T-cell (primary cell): ENCODE data around the gene ETV6. TPM values are rescaled to one million over a fixed set of nuclear protein-coding genes. Genes with fewer than 3 reads are reported as not detected.
A peak's percentile ranks its signal among the peaks of the same experiment; 100 is the strongest.

ENCODE experiments used
- ATAC-seq, 4 experiments: fragments of 200-7000 bp in 3 of 4; fragments of 150-1000 bp in 1 of 4; cut with Tn5 transposase; replicated peaks in 1 of 4; 1 replicate in 3 of 4; 2 replicates in 1 of 4; pipeline ENCODE4 v1.10.0; 2021; ENCODE audit warnings: moderate library complexity in 3 of 4, mild to moderate bottlenecking in 2 of 4, moderate number of reproducible peaks in 1 of 4
- CTCF ChIA-PET, 2 donors: fragments of 300-600 bp; sonication (Branson Sonifier 250); formaldehyde crosslinking; loops; one replicate each; lab custom pipeline; 2022; ENCODE audit warnings: antibody characterized with exemption in 2 of 2; lab: Charles Lee
- POLR2A ChIA-PET, 2 donors: fragments of 300-600 bp; sonication (Branson Sonifier 250); formaldehyde crosslinking; loops; one replicate each; lab custom pipeline; 2022; ENCODE audit warnings: antibody characterized with exemption in 2 of 2; lab: Charles Lee
- DNase-seq, 35 experiments: peaks; one replicate each; pipeline versions ENCODE4 v3.0.0 to v3.0.0-alpha.2; 2013 to 2023
- H3K27ac ChIP-seq: one replicate; pipeline ENCODE4 v1.5.1; 2013; ENCODE audit warnings: low read length
- H3K27me3 ChIP-seq, 2 experiments: replicated peaks in 1 of 2; 1 replicate in 1 of 2; 2 replicates in 1 of 2; pipeline versions ENCODE4 v1.6.1 to v1.7.0; 2013; ENCODE audit warnings: low read length in 1 of 2, mixed read lengths in 1 of 2; ENCODE audit not compliant: control insufficient read depth in 2 of 2, insufficient read depth in 2 of 2; ENCODE audit errors: extremely low read depth in 1 of 2
- H3K36me3 ChIP-seq, 2 donors: 1 replicate in 1 of 2; 2 replicates in 1 of 2; pipeline versions ENCODE4 v1.6.1 to v1.7.0; 2013; ENCODE audit warnings: low read length in 1 of 2; ENCODE audit not compliant: control insufficient read depth in 2 of 2, insufficient read depth in 1 of 2; ENCODE audit errors: extremely low read depth in 1 of 2
- H3K4me1 ChIP-seq, 2 experiments: 1 replicate in 1 of 2; 2 replicates in 1 of 2; pipeline versions ENCODE4 v1.6.1 to v1.7.0; 2013; ENCODE audit warnings: low read length in 2 of 2, mixed read lengths in 1 of 2; ENCODE audit not compliant: insufficient read depth in 2 of 2, control insufficient read depth in 1 of 2; ENCODE audit errors: extremely low read depth in 1 of 2
- H3K4me3 ChIP-seq, 2 donors: 1 replicate in 1 of 2; 2 replicates in 1 of 2; pipeline versions ENCODE4 v1.5.1 to v1.7.0; 2013; ENCODE audit warnings: mild to moderate bottlenecking in 2 of 2, low read length in 1 of 2, moderate library complexity in 1 of 2; ENCODE audit not compliant: control insufficient read depth in 1 of 2; ENCODE audit errors: extremely low read depth in 1 of 2
- H3K9me3 ChIP-seq: 2 replicates; pipeline ENCODE4 v1.7.0; 2013
- H3K27ac Mint-ChIP-seq, 2 donors: one replicate each; pipeline ENCODE4 v1.8.0; 2020 to 2021; ENCODE audit warnings: mild to moderate bottlenecking in 2 of 2, mixed read lengths in 2 of 2
- H3K27me3 Mint-ChIP-seq, 2 donors: one replicate each; pipeline ENCODE4 v1.8.0; 2021 to 2022; ENCODE audit warnings: mixed read lengths in 2 of 2
- H3K36me3 Mint-ChIP-seq: one replicate; pipeline ENCODE4 v1.8.0; 2021; ENCODE audit warnings: mixed read lengths
- H3K4me1 Mint-ChIP-seq, 3 donors: one replicate each; pipeline ENCODE4 v1.8.0; 2020 to 2022; ENCODE audit warnings: mixed read lengths in 3 of 3, mild to moderate bottlenecking in 1 of 3
- H3K4me3 Mint-ChIP-seq, 3 donors: one replicate each; pipeline ENCODE4 v1.8.0; 2020 to 2022; ENCODE audit warnings: mild to moderate bottlenecking in 3 of 3, mixed read lengths in 3 of 3, moderate library complexity in 3 of 3
- H3K9me3 Mint-ChIP-seq, 3 donors: one replicate each; pipeline ENCODE4 v1.8.0; 2020 to 2022; ENCODE audit warnings: mixed read lengths in 3 of 3
- WGBS: methylation state at CpG from one replicate; pipeline ENCODE4 v1.1.5; 2013; ENCODE audit warnings: missing lambda C conversion rate; ENCODE audit not compliant: insufficient coverage; 5-methylcytosine and 5-hydroxymethylcytosine counted together
- total RNA-seq, 35 experiments: library from RNA in 6 of 35; stranded (reverse) in 6 of 35; fragments of 120-200 nt in 1 of 35; gene quantifications; one replicate each; pipeline versions ENCODE4 v1.2.1 to v1.2.4 and lab custom pipeline; 2013 to 2026

Gene ETV6
- total RNA-seq, 5 donors from 2014 or later (not counting 1 experiment from before 2014, with no cell fraction given) = 24.8 to 36.3 (median 31.3) TPM

DNA sequence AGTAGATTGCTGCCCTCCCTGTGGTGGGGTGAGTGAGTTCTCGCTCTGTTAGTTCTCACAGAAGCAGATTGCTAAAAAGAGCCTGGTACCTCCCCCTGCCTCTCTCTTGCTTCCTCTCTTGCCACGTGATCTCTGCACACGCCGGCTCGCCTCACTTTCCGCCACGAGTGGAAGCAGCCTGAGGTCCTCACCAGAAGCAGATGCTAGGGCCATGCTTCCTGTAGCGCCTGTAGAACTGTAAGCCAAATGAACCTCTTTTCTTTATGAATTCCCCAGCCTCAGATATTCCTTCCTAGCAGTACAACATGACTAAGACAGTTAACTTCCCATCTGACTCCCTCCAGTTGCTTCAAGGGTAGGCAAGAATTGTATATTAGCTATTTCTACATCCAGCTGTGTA, 76.2 kb downstream of the ETV6 start:
- no peak overlapping the region for H3K4me3 ChIP-seq
- peaks cover 46 to 80% (median 69%) of the 10 kb centered on the region in 3 donors for H3K4me1 Mint-ChIP-seq
- no peak overlapping the region for H3K27ac ChIP-seq
- peaks cover 19 to 38% of the 10 kb centered on the region in 2 experiments for H3K4me1 ChIP-seq
- DNase-seq = no peak
- WGBS = 94% methylated on average over 7 of the region's 8 CpGs
- peaks cover 13% of the 10 kb centered on the region for H3K36me3 Mint-ChIP-seq
- no peaks in the 10 kb centered on the region for H3K36me3 ChIP-seq
- H3K27me3 Mint-ChIP-seq = no peaks in the 10 kb centered on the region
- ChIA-PET CTCF (no interaction called here), POLR2A (no interaction called here)
- ATAC-seq = no peak
- H3K27me3 ChIP-seq = no peaks in the 10 kb centered on the region
- no peaks in the 10 kb centered on the region for H3K9me3 ChIP-seq
- H3K9me3 Mint-ChIP-seq = no peaks in the 10 kb centered on the region
- no peak overlapping the region for H3K4me3 Mint-ChIP-seq
- peak overlapping the region; percentile 68 to 71 for H3K27ac Mint-ChIP-seq

DNA sequence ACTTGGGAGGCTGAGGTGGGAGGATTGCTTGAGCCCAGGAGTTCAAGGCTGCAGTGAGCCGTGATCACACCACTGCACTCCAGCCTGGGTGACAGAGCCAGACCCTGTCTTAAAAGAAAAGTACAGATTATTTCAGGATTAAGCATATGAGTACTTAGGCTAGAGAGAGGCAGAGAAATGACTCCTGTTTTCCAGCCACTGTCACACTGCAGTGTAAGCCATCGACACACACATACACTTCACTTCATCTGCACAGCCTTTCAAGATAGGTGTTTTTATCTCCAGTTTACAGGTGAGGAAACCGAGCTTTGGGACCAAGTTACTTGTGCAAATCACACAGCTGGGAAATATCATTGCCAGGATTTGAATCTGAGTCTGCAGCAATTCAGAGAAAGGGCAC, 77.2 kb downstream of the ETV6 start:
- peak overlapping the region; percentile 0 to 57 (median 1) for H3K4me3 Mint-ChIP-seq
- Histone ChIP-seq H3K9me3 (no peaks in the 10 kb centered on the region), H3K4me1 (peaks cover 26 to 42% of the 10 kb centered on the region in 2 experiments), H3K4me3 (no peak overlapping the region), H3K27ac (peak overlapping the region; percentile 9), H3K27me3 (no peaks in the 10 kb centered on the region), H3K36me3 (no peaks in the 10 kb centered on the region)
- no peaks in the 10 kb centered on the region for H3K27me3 Mint-ChIP-seq
- peaks cover 13% of the 10 kb centered on the region for H3K36me3 Mint-ChIP-seq
- DNase-seq = peak in 1 of 35 experiments; percentile 8
- peaks cover 56 to 81% (median 72%) of the 10 kb centered on the region in 3 donors for H3K4me1 Mint-ChIP-seq
- CTCF ChIA-PET = interaction anchor here in 1 of 2 donors (0.8 to 0.9 kb wide), 2 partner anchors 76 to 77 kb away, joined by 3 to 4 read pairs; partner anchors contain the start of gene ETV6
- H3K9me3 Mint-ChIP-seq = no peaks in the 10 kb centered on the region
- peak in 1 of 4 experiments; percentile 1 for ATAC-seq
- peak overlapping the region; percentile 68 to 71 for H3K27ac Mint-ChIP-seq
- POLR2A ChIA-PET = interaction anchor here (0.6 kb wide), 2 partner anchors 261 to 311 kb away, joined by 4 to 21 read pairs; no protein-coding TSS in a partner anchor
- 63% methylated on average over 1 of the region's 3 CpGs for WGBS

DNA sequence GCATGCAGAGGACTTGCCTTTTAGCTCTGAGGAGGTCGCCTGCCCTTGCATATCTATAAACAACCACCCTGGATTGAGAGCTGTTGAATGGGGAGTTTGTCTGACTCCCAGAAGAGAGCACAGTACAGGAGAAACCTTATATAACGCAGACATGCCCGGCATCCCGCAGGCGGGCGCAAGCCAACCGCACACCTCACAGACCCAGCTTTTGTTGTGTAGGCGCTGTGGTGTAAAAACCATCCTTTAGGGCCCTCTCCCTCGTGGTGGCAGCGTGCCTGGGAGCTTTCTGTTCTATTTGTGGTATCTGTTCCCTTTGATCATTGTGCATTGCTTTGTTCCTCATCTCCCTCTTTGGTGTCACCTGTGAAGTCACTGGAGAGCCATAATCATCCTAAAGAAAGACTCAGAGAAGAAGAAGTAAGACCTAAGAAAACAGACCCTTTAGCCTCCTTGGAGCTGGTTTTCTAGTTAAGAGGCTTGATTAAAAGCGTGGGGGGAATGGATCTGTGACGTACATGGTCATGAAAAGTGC, 77.7 kb downstream of the ETV6 start:
- peak; percentile 47 to 90 (median 66) for ATAC-seq
- no peaks in the 10 kb centered on the region for H3K9me3 ChIP-seq
- Mint-ChIP-seq H3K4me1 (peaks cover 61 to 81% (median 75%) of the 10 kb centered on the region in 3 donors), H3K36me3 (peaks cover 13% of the 10 kb centered on the region), H3K9me3 (no peaks in the 10 kb centered on the region), H3K27me3 (no peaks in the 10 kb centered on the region), H3K27ac (peak overlapping the region; percentile 68 to 71), H3K4me3 (peak overlapping the region; percentile 0 to 57 (median 1))
- peak; percentile 10 to 66 (median 39) for DNase-seq
- POLR2A ChIA-PET = interaction anchor here (0.6 kb wide), 4 partner anchors 39 to 311 kb away, joined by 4 to 21 read pairs (median 9); no protein-coding TSS in a partner anchor
- H3K4me1 ChIP-seq = peaks cover 31 to 47% of the 10 kb centered on the region in 2 experiments
- H3K36me3 ChIP-seq = no peaks in the 10 kb centered on the region
- H3K27ac ChIP-seq = peak overlapping the region; percentile 16
- no peaks in the 10 kb centered on the region for H3K27me3 ChIP-seq
- H3K4me3 ChIP-seq = no peak overlapping the region
- CTCF ChIA-PET = interaction anchor here in 1 of 2 donors (0.8 to 0.9 kb wide), 2 partner anchors 75 to 78 kb away, joined by 3 to 4 read pairs; partner anchors contain the start of gene ETV6
- 52% methylated on average over 5 of the region's 12 CpGs for WGBS

DNA sequence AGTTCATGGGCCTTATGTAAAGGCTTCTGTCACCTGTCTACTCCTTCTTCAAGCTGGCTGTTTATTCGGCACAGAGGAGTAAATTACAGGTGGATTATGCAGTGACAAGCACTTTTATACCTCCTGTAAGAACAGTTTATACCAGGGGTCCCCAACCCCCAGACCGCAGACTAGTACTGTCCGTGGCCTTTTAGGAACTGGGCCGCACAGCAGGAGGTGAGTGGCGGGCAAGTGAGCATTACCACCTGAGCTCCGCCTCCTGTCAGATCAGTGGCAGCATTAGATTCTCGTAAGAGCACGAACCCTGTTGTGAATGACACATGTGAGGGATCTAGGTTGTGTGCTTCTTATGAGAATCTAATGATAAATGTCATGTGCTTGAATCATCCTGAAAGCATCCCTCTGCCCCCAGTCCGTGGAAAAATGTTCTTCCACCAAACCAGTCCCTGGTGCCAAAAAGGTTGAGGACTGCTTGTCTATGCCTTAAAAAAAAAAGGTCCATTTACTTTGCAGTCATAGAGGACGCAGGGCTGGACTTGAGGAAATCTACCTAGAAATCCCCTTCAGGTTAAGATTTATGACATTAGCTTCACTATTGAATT, 78.8 kb downstream of the ETV6 start:
- Histone ChIP-seq H3K36me3 (no peaks in the 10 kb centered on the region), H3K4me1 (peaks cover 34 to 55% of the 10 kb centered on the region in 2 experiments)
- 100% methylated on average over 1 of the region's 10 CpGs for WGBS

DNA sequence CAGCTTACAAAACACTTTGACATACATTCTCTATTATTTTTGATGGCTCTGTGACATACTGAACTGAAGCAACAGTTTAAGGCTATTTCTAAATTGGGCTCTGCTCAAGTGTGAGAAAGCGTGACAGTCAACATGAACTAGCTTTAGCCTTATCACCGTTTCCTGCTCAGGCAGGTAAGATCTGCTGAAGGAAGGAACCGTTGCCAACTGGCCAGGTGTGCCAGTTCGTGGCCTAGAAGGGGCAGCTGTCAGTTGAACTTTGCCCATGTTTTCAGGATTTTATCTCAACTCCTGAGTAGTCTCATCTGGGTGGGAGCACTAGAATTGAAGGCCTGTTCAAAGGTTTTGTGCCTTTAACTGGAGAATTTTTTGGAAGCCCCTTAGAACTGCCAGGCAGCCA, 79.5 kb downstream of the ETV6 start:
- Mint-ChIP-seq H3K27ac (peak overlapping the region; percentile 94 to 95), H3K27me3 (no peaks in the 10 kb centered on the region), H3K9me3 (no peaks in the 10 kb centered on the region), H3K36me3 (peaks cover 8% of the 10 kb centered on the region), H3K4me1 (peaks cover 69 to 88% (median 83%) of the 10 kb centered on the region in 3 donors), H3K4me3 (peak overlapping the region in 1 of 3 donors; percentile 69)
- no peak overlapping the region for H3K4me3 ChIP-seq
- H3K9me3 ChIP-seq = no peaks in the 10 kb centered on the region
- ChIA-PET POLR2A (interaction anchor here in 1 of 2 donors (0.6 kb wide), 1 partner anchor 32 kb away, joined by 3 read pairs; no protein-coding TSS in a partner anchor), CTCF (interaction anchor here in 1 of 2 donors (0.5 kb wide), 1 partner anchor 308 kb away, joined by 3 read pairs; no protein-coding TSS in a partner anchor)
- WGBS = 43% methylated on average over 4 of the region's 4 CpGs
- no peaks in the 10 kb centered on the region for H3K27me3 ChIP-seq
- peak in 1 of 4 experiments; percentile 19 for ATAC-seq
- no peak overlapping the region for H3K27ac ChIP-seq
- DNase-seq = peak in 1 of 35 experiments; percentile 25
- peaks cover 34 to 55% of the 10 kb centered on the region in 2 experiments for H3K4me1 ChIP-seq
- H3K36me3 ChIP-seq = no peaks in the 10 kb centered on the region

More for the DNA sequence above, 78.8 kb downstream of the ETV6 start:
- H3K27me3 ChIP-seq = no peaks in the 10 kb centered on the region
- Mint-ChIP-seq H3K27me3 (no peaks in the 10 kb centered on the region), H3K27ac (peak overlapping the region; percentile 25 to 52), H3K36me3 (peaks cover 10% of the 10 kb centered on the region), H3K4me1 (peaks cover 69 to 84% (median 77%) of the 10 kb centered on the region in 3 donors), H3K4me3 (no peak overlapping the region), H3K9me3 (no peaks in the 10 kb centered on the region)
- ATAC-seq (no peak), DNase-seq (no peak)
- POLR2A ChIA-PET = interaction anchor here in 1 of 2 donors (0.5 kb wide), 1 partner anchor 10 kb away, joined by 13 read pairs; no protein-coding TSS in a partner anchor
- H3K4me3 ChIP-seq = no peak overlapping the region
- CTCF ChIA-PET = interaction anchor here (0.5 to 0.6 kb wide), 2 partner anchors 150 to 308 kb away, joined by 3 to 5 read pairs; no protein-coding TSS in a partner anchor
- H3K27ac ChIP-seq = no peak overlapping the region
- H3K9me3 ChIP-seq = no peaks in the 10 kb centered on the region
